ENCODE data around the gene PCDH11X. TPM values are rescaled to one million over a fixed set of nuclear protein-coding genes. Genes with fewer than 3 reads are reported as not detected.
"Not testable (repeated sequence)": the region's sequence is repeated elsewhere in the genome, so short reads cannot be mapped to it uniquely, and the experiment has no call there.

Gene PCDH11X
- polyA plus RNA-seq (ENCODE audit: insufficient read length in 12 of 12): under 1 TPM in 9 of 12 donors, not detected in 3; 0.03 to 0.91 (median 0.10) TPM
- long read RNA-seq, donor 1: 0 reads
- long read RNA-seq, donor 2: 0 reads
- long read RNA-seq, donor 3: 0 reads
- long read RNA-seq, donor 4: 0 reads
- long read RNA-seq, donor 5: 0 reads
- long read RNA-seq, donor 6: 0 reads
- long read RNA-seq, donor 7: 0 reads
- long read RNA-seq, donor 8: 0 reads
- long read RNA-seq, donor 9: 0 reads
- long read RNA-seq, donor 10: 0 reads
- long read RNA-seq, donor 11: 0 reads

- not testable (repeated sequence) for DNase-seq
Measured at GRCh38 chrX:91779135-91779534, at the start of gene PCDH11X. Gene PCDH11X, plus strand, starts transcription at chrX:91779375. Its CDS starts 56,130 bp downstream, at chrX:91835505.

GRCh38 chrX:91747446-91747845 lies 31.7 kb upstream of the PCDH11X start:
- DNase-seq: not testable (repeated sequence)

- DNase-seq: not testable (repeated sequence)
Measured at GRCh38 chrX:91753022-91753421, 26.2 kb upstream of the PCDH11X start.

- not testable (repeated sequence) for DNase-seq
Measured at GRCh38 chrX:91770619-91771488, 8.3 kb upstream of the PCDH11X start.

- DNase-seq: not testable (repeated sequence)
Measured at GRCh38 chrX:91773943-91774342, 5.2 kb upstream of the PCDH11X start.

- not testable (repeated sequence) for DNase-seq
Measured at GRCh38 chrX:91780008-91780407, 833 bp downstream of the PCDH11X start.

- DNase-seq: not testable (repeated sequence)
Measured at GRCh38 chrX:91780698-91781097, 1.5 kb downstream of the PCDH11X start.

GRCh38 chrX:91781553-91782298 lies 2.6 kb downstream of the PCDH11X start:
- not testable (repeated sequence) for DNase-seq

- DNase-seq: not testable (repeated sequence)
Measured at GRCh38 chrX:91782825-91783224, 3.6 kb downstream of the PCDH11X start.

GRCh38 chrX:91817537-91817936 lies 38.4 kb downstream of the PCDH11X start:
- DNase-seq: not testable (repeated sequence)

- not testable (repeated sequence) for DNase-seq
Measured at GRCh38 chrX:91825321-91825720, 46.1 kb downstream of the PCDH11X start.
